ENCODE data around the gene TMEM61.
"Not testable (repeated sequence)": the region's sequence is repeated elsewhere in the genome, so short reads cannot be mapped to it uniquely, and the experiment has no call there.

The TMEM61 gene

DNA sequence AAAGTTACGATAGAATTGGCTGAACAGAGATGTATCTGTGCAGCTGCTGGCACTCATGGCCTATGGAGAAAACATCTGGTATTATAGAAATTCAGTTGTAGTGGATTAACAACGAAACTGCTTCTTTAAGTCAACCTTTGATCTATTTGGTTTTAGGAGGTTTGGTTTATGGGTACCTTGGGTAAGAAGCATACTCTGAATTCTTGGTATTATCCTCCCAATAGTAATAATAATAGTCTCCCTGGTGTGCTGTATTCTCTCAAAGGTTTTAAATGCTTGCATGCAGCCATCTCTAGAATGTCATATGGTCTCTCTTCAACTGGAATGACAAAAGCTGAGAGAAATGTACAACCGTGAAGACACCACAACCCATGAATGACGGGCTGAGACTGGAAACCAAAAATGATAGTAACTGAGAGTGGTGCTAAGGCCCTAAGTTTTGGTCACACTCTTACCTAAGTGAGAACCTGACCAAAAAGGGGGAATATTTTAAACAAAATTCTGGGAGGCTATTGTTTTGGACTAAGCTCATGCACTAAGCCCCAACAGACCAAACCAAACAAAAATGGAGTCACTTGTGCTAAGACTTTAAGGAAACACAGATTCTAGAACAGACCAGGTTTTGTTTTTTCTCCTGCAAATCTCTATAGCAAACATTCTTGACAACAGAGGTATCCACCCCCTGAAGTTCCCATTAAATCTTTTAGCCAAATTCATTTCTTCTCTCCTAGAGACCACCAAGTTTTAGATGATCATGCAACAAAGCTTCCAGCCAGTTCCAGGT, 17.6 kb upstream of the TMEM61 start:
- no peak for DNase-seq

DNA sequence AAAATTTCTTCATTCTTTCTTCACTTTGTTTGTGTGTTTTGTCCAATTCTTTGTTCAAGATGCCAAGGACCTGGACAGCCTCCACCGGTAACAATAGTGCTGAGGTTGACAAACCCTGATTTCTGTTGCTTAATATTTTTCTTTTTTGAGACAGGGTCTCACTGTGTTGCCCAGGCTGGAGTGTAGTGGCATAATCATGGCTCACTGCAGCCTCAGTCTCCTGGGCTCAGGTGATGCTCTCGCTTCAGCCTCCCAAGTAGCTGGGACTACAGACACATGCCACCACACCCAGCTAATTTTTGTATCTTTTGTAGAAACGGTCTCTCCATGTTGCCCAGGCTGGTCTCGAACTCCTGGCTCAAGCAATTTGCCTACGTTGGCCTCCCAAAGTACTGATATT, 16.6 kb upstream of the TMEM61 start:
- not testable (repeated sequence) for DNase-seq

DNA sequence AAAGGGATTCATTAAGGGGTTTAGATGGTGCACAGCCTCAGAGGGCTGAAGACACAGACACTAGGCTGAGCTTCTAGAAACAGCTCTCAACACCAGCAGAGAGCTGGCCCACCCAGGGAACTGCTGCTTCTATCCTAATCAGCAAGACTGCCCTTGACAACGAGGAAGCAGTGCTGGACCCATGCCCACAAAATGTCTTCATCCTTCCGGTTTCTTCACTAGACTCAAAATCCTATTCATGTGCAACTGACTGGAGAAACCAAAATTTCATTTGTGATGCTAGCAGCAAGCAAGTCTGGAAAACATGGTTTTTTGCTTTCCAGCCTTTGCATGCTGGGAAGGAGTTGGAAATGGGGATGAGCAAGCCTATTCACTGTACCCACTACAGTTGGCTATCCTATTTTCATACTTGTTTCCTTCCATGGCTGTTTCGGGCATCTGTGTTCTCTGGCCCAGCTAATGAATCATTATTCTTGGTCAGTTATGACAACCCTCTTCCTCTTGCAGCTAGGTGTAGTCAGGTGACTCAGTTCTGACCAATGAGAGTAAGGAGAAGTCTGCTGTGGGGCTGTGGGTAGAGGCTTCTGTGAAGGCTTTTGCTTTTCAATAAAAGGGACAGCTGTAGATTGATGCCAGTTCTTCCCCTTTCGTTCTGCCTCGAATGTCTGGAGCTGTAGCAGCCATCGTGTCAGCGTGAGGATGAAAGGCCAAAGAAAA, 14.6 kb upstream of the TMEM61 start:
- peak; percentile 90 for DNase-seq

DNA sequence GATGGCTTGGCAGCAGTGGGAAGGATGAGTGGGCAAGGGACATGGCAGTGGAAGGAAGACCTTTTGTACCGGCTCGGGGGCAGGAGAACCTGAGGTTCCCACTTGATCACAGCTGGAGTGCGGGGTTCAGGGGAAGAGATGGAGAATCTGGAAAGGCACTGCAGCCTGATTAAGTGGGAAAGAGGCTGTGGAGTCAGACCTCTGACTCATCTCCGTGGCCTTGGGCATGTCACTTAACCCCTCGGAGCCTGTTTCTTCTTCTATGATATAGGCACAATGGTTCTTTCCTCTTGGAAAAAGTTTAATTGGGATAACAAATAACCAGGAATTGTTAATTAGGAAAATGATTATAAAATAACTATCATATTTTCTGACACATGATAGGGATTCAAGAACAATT, 13.1 kb upstream of the TMEM61 start:
- DNase-seq, result peak; percentile 38

DNA sequence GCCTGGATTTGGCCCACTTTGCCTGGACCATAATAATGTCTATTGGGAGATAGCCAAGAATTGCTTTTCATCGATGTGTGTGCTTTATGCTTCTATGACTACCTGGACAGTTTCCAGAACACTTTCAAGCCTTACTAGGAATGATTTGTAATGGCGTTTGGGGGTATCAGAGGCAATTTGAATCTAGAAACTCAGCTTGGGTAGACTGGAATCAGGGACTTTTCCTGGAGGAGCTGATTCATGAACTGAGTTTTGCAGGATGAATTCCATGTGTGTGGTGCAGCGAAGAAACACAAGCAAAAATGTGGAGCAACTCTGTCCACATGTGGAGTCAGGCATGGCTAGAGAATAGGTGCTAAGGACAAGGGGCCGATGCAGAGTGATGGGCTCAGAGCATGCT, 11.9 kb upstream of the TMEM61 start:
- DNase-seq, result no peak

DNA sequence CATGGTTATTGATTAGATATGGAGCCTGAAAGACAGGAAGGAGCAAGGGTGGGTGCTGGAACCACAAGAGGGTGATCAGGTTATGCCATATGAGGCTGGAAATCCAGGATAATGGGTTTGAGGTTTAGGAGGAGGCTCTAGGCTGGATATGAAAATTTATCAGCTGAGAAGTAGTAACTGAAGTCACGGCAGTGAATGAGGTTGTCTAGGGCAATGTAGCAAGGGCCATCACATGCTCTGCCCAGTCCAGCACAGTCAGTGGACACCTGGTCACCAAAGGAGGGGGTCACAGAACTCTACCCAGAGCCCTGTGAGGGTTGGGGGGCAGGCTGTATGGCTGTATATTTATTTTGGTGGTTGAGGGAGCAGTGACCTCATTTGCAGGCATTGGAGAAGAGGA, 10.5 kb upstream of the TMEM61 start:
- no peak for DNase-seq

DNA sequence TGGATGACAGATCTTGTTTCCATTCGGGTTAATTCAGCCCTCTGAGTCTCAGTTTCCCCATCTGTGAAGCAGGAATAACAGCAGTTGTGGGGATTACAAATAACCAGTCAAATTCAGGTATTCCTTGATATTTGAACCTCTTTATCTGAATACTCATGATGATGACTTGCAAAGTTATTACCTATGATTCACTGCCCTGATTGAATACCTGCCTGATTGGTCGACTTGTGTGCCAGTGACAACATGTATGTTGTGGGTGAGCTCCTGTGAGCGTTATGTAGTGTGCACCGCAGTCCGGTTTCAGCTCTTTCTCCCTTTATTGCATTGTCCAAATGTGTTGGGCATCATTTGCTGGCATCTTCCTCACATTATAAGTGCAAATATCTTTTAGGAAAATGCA, 9.5 kb upstream of the TMEM61 start:
- DNase-seq, result no peak

DNA sequence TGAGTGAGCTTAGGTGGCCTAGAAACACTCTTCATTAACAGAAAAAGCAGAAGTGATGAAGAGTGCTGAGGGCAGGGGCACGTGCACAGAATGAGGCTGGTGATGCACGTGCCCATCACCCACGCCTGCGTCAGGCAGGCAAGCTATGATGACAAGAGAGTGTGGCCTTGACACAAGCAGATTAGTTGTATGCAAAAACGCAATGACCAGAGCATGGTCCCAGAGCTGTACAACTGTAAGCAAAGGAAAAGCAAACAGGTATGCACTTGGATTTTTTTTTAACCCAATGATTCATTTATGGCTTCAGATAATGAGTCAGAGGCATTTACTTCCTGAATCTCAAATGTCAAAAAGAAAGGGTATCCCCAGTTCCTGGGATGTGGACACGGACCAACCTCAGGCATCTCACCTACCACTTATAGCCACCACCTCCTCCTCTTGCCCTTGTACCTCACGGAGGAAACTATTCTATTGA, 9.1 kb upstream of the TMEM61 start:
- DNase-seq, result peak; percentile 64

DNA sequence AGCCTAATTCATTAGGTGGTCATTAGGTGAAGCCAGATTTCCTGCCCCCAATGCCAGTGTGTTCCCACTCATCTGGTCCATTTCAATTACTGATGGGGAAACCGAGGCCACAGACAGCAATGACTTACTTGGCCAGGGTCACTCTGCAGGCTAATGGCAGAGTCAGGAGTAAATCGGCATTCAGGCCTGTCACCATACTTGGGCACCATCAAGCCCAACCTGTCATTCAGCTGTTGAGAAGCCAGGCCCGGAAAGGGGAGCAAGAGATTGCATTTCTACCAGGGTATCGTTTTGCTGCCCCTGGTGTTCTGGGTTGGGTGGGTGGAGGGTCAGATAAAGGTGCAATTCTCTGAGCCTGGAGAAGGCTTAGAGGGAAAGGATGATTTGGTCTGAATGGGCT, 8.0 kb upstream of the TMEM61 start:
- DNase-seq, result no peak

DNA sequence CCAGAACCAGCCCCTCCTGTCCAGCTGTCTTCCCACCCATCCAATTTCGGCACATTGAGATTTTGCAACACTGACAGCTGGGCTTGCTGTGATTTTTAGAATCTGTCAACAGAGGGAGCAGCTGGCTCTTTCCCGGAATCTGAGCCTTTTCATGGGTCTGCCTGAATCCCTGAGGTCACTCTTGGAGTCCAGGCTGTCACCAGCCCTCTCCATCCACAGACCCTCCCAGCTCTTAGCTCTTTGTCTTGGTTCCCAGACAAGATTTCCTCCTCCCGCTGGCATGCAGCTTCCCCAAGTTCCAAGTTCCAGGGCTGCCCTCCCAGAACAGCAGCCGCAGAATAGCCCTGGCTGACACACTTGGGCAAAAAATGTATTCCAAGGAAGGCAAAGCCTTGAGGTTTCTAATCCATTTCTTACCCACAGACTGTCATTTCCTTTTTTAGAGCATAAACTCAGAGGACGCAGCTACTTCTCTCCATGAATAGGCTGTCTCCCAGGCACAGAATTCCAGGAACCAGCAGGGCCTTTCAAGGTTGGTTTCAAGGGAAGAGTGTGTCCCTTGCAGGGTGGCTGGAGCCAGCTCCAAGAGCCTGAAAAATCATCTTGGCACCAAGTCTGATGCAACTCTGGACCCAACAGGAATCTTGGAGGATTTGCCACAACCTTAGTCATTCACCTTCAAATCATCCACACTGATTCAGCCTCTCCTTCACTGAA, 7.1 kb upstream of the TMEM61 start:
- peak; percentile 35 for DNase-seq

DNA sequence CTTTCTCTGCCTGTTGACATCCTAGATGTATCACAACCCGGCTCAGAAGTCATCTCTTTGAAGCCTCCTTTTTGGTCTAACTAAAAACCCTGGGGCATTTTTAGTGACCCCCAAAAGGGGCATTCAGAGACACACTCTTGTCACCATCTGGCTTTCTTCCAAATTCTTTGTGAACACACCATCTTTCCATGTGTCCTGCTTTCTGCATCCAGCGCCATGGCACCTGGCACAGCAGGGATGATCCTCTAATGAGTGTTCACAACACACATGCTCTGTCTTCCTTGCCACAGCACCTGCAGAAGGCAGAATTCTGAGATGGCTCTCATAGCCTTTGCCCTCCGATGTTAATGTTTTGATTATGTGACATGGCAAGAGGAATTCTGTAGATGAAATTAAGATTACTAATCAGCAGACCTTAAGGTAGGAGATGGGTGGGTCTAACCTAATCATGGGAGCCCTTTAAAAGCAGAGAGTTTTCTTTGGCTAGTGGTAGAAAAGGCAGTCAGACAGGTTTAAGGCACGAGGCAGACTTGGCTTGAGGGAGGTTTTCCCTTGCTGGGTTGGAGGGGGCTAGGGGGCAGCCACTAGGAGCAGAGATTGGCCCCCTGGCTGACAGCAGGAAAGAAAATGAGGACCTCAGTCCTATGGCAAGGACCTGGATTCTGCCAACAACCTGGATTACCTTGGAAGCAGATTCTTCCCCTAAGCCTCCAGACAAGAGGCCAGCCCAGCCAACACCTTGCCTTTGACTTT, 4.9 kb upstream of the TMEM61 start:
- no peak for DNase-seq

DNA sequence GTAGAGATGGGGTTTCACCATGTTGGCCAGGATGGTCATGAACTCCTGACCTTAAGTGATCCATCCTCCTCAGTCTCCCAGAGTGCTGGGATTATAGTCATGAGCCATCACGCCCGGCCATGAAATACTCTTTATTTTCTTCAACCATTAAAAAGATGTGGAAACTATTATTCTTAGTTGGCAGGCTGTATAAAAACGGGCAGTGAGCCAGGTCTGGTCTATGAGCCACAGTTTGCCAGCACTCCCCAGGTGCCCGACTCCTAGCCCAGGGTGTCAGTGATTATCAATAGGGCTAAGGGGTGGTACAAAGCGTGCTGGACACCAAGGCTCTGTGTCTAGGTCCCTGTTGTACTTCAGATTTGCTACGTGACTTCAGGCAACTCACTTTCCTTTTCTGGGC, 3.7 kb upstream of the TMEM61 start:
- no peak for DNase-seq

DNA sequence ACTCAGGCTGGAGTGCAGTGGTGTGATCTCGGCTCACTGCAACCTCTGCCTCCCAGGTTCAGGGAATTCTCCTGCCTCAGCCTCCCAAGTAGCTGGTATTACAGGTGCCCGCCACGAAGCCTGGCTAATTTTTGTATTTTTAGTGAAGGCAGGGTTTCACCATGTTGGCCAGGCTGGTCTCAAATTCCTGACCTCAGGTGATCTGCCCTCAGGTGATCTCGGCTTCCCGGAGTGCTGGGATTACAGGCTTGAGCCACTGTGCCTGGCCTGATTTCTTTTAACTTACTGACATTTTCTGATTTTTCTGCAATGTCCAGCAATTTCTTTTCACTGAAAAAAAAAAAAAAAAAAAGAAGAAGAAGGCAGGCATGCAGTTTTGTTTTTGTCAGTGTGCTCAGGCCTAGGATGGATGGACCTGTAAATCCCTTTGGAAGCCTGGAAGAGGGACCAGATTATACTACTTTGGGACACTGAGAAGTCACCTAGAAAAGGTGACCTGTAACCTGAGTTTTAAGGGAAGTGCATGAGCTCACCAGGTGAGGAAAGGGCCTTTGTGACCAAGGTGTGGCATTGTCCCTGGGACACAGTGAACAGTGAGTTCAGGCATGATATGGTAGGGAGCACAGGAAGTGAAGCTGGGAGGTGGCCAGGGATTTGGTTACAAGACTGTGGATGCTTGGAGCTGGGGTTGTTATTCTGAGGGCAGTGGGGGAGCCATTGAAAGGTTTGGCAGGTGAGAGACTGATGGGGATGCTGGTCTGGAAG, 2.7 kb upstream of the TMEM61 start:
- DNase-seq, result no peak

DNA sequence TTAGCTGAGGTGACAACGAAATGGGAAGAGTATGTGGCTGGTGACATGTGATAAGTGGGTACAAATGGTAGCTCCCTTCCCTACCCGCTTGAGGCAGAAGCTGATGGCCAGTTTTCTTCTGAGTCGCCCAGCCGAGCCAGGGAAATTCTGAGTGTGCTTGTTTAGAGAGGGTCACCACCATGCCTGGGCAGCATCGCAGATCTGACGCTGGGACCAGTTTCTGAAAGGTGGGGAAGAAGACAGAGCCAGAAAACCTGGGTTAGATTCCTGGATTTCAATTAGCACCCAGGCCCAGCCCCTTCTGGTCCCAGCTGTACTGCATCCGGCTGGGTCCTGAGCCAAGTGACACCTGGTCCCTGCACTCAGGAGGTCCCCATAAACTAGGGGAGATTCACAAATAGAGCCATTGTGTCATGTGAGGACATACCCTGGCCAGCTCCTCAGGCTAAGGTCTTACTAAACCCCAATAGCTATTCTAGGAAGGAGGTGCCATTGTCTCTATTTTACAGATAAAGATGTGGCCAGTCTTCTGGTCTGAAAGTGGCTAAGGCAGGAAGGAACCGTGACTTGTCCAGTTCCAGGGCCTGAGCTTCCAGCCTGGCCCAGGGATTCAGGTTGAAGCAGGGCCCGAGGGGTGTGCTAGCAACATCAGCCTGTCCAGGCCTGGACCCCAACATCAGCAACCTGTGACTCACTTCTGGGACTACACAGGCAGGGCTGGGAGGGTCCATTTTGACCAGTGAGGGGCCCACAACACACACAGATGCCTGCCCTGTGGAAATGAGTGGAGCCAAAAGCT, 1.7 kb upstream of the TMEM61 start:
- DNase-seq, result no peak

DNA sequence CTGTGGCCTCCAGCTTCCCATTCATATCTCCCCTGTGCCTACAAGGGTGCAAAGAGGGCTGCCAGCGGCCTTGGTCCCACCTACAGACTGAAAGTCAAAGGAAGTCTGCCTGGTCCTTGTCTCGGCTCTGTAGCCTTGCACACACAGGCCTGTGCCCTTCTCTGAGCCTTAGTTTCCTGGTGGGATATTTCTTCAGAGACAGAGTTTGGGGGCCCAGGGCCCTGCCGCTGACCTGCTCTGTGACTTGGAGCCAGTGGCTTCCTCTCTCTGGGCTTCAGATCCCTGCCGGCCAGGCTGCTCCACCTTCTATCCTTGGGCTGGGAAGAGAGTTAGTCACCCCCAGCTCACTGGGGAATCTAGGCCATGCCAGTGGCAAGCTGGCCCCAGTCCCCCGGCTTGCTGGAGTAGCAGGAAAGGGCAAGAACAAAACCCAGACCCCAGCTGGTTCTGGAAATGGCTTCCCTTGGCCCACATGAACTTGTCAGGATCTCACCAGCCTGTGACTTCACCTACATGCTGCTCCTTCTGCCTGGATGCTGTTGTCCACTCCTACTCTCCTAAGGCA, 1.0 kb upstream of the TMEM61 start:
- DNase-seq, result no peak

DNA sequence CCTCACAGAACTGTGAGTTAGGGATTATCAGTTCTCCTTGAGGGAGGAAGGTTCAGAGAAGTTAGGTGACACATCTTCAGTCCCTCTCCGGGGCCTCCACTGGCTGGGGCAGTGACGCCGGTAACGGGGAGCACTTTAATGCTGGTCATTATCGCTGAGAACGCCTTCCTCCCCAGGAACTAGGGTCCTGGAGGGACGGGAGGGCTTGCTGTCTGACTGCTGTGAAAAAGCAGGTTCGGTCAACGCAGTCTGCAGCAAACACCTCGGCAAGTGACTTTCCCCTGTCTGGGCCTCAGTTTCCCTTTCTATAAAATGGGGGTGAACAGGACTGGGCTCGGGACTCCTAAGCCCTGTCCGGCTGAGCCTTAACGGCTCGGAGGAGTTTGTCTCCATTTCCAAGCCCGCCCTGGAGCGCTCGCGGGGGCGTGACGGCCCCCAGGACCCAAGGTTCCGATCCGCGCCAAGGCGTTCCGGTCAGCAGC, 341 bp upstream of the TMEM61 start:
- DNase-seq, result no peak

DNA sequence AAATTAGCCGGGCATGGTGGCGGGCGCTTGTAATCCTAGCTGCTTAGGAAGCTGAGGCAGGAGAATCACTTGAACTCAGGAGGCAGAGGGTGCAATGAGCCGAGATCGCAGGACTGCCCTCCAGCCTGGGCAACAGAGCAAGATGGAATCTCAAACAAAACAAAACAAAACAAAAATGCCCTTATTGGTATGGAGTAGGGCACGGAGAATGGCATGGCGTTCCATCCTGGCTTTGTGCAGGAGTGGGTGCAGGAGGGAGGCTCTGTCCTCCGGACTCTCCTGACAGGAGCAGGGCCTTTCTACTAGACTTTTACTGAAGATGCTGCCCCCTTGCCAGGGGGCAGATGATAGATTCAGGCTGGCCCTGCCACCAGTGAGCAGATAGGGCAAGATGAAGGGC, 1.0 kb downstream of the TMEM61 start:
- DNase-seq, result no peak

DNA sequence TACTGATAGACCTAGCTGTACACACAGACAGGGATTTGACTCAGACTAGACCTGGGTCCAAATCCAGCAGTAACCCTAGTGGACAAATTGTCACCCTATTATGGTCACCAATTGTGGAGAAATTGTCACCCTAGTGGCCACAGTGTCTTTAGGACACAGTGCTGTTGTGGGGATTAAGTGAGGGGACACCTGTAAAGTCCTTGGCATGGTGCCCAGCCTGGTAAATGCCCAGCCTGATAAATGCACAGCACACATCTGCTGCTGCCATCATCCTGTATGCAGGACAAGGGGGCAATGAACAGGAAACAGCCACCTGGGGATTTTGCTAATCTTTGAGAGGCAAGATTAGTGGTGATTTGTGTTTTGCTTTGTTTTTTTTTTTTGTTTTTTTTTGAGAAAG, 2.3 kb downstream of the TMEM61 start:
- DNase-seq, result no peak

DNA sequence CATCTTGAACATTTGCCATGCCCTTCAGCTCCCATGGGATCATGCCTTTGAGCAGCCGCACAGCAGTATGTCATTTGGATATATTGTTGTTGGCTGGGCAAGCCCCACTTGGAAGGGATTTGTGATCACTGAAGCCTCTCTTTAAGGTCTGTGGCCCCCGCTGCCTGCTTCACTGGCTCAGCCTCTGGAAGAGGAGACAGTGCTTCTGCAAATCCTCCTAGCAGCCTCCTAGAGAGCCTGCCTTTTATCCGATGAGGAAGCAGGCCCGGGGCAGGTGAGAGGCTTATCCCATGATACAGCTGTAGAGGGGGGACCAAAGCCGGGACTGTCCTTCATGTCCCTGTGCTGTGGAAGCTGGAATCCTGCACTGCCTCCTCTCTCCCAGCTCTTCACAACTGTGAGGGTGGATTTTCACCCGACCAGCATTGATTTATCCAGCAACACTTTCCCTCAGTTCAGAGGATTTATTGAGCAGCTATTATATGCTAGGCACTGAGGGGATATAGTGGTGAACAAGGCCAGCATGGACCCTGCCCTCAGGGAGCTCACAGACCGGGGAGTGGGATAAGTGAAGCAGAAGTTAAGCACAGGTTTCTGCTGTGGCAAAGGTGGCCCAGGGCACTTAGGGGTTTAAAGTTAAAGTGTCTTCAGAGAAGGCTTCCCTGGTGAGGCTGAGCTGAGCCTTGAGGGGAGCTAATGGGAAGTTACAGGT, 3.9 kb downstream of the TMEM61 start:
- DNase-seq, result no peak

DNA sequence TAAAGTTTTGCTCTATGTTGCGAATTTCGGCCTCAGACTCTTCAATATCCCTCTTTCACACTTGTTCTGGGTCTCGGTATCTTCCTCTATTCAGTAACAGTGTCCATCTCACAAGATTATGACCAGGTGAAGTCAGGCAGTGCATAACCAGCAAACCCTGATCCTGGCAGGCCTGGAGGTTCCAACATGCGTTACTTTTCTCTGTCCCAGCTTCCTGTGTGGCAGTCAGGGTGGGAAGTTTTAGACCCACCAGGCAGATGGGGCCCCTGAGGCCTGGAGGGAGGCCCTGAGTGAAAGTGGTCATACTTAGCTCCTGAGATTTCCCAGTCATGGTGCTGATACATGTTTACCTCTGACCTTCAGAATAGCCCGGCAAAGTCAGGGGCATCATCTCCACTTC, 5.1 kb downstream of the TMEM61 start:
- DNase-seq, result no peak
